ENCODE data around the gene CD200. TPM values are rescaled to one million over a fixed set of nuclear protein-coding genes. Genes with fewer than 3 reads are reported as not detected.

Gene CD200
- total and polyA plus RNA-seq, 2 experiments from 2014 or later, result 5.4 to 11.6 TPM

GRCh38 chr3:112339609-112340008, 6.7 kb downstream of the CD200 start:
- TF ChIP-seq, protein P1, sequence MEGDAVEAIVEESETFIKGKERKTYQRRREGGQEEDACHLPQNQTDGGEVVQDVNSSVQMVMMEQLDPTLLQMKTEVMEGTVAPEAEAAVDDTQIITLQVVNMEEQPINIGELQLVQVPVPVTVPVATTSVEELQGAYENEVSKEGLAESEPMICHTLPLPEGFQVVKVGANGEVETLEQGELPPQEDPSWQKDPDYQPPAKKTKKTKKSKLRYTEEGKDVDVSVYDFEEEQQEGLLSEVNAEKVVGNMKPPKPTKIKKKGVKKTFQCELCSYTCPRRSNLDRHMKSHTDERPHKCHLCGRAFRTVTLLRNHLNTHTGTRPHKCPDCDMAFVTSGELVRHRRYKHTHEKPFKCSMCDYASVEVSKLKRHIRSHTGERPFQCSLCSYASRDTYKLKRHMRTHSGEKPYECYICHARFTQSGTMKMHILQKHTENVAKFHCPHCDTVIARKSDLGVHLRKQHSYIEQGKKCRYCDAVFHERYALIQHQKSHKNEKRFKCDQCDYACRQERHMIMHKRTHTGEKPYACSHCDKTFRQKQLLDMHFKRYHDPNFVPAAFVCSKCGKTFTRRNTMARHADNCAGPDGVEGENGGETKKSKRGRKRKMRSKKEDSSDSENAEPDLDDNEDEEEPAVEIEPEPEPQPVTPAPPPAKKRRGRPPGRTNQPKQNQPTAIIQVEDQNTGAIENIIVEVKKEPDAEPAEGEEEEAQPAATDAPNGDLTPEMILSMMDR (IDR thresholded peaks at IDR 0.05; ENCODE audit: low read depth, low read length), result no peak
- H3K4me1 ChIP-seq (ENCODE audit: low read depth), result no peaks in the 10 kb centered on the region
- H3K4me3 ChIP-seq, result no peak overlapping the region
- no peaks in the 10 kb centered on the region for H3K27me3 ChIP-seq
- DNase-seq (ENCODE audit: low read depth in 1 of 2, low spot score in 1 of 2), result no peak
- no peak overlapping the region for H3K27ac ChIP-seq
- H3K36me3 ChIP-seq, result no peaks in the 10 kb centered on the region
- H3K9me3 ChIP-seq (ENCODE audit: low read depth), result no peaks in the 10 kb centered on the region

GRCh38 chr3:112341386-112341785, 8.4 kb downstream of the CD200 start:
- TF ChIP-seq, protein P1 (IDR thresholded peaks at IDR 0.05; ENCODE audit: low read depth, low read length), result no peak
- no peaks in the 10 kb centered on the region for H3K36me3 ChIP-seq
- no peak overlapping the region for H3K4me3 ChIP-seq
- no peak for DNase-seq (ENCODE audit: low read depth in 1 of 2, low spot score in 1 of 2)
- no peaks in the 10 kb centered on the region for H3K9me3 ChIP-seq (ENCODE audit: low read depth)
- H3K27ac ChIP-seq, result no peak overlapping the region
- no peaks in the 10 kb centered on the region for H3K4me1 ChIP-seq (ENCODE audit: low read depth)
- no peaks in the 10 kb centered on the region for H3K27me3 ChIP-seq

- H3K36me3 ChIP-seq, result no peaks in the 10 kb centered on the region
- no peaks in the 10 kb centered on the region for H3K9me3 ChIP-seq (ENCODE audit: low read depth)
- H3K4me3 ChIP-seq, result no peak overlapping the region
- no peak overlapping the region for H3K27ac ChIP-seq
- TF ChIP-seq, protein P1 (IDR thresholded peaks at IDR 0.05; ENCODE audit: low read depth, low read length), result no peak
- no peaks in the 10 kb centered on the region for H3K4me1 ChIP-seq (ENCODE audit: low read depth)
- H3K27me3 ChIP-seq, result no peaks in the 10 kb centered on the region
- no peak for DNase-seq (ENCODE audit: low read depth in 1 of 2, low spot score in 1 of 2)
Measured at GRCh38 chr3:112345681-112346080, 12.7 kb downstream of the CD200 start.

DNA sequence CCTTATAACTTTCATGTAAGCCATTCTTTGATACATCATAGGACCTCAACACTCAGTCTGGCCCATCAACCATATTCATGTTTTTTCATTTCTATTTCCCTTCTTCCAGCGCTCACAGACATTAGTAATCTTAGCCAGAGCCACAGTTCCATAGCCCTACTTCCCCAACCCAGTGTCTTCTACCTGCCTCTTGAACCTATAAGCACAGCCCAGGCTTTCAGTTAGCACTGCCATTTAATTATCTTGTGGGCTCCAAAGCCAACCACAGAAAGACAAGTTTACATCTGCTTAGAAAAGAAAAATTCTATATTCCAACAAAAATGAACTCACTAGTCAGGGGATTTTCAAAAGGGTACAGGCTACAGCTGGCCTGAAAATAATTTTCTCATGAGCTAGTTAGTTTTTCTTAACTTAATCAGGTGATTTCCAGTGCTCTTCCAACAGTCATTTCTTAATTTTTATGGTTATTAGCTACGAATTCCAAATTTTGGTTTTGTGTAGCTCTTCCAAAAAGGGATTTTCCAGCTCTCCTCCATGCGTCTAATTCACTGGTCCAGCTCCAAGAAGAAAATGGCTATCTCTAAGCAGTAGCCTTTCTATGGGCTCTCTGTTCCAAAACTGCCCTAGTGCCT, 13.7 kb downstream of the CD200 start:
- no peak for DNase-seq (ENCODE audit: low read depth in 1 of 2, low spot score in 1 of 2)
- Histone ChIP-seq H3K36me3 (no peaks in the 10 kb centered on the region), H3K27me3 (no peaks in the 10 kb centered on the region), H3K9me3 (ENCODE audit: low read depth) (no peaks in the 10 kb centered on the region), H3K4me3 (no peak overlapping the region), H3K27ac (no peak overlapping the region), H3K4me1 (ENCODE audit: low read depth) (no peaks in the 10 kb centered on the region)
- TF ChIP-seq, protein P1 (IDR thresholded peaks at IDR 0.05; ENCODE audit: low read depth, low read length), result no peak

- Histone ChIP-seq H3K4me1 (ENCODE audit: low read depth) (no peaks in the 10 kb centered on the region), H3K9me3 (ENCODE audit: low read depth) (no peaks in the 10 kb centered on the region), H3K4me3 (no peak overlapping the region), H3K36me3 (no peaks in the 10 kb centered on the region), H3K27me3 (no peaks in the 10 kb centered on the region), H3K27ac (no peak overlapping the region)
- DNase-seq (ENCODE audit: low read depth in 1 of 2, low spot score in 1 of 2), result no peak
- TF ChIP-seq, protein P1 (IDR thresholded peaks at IDR 0.05; ENCODE audit: low read depth, low read length), result no peak
Measured at GRCh38 chr3:112348943-112349342, 16.0 kb downstream of the CD200 start.

Data from cardiac muscle cell (in vitro differentiated cells and primary cell).